Gastroesophageal sphincter (tissue), 3 donors: ENCODE data around the gene DPH3.

ENCODE experiments used
- CTCF ChIP-seq, 4 experiments: fragments of 200-600 bp in 2 of 4; fragments of 450-650 bp in 2 of 4; sonication (generic) in 1 of 4; IDR thresholded peaks; one replicate each; pipeline ENCODE4 v1.5.1; 2017 to 2019; ENCODE audit warnings: antibody characterized with exemption in 4 of 4, mild to moderate bottlenecking in 2 of 4, moderate library complexity in 2 of 4
- EP300 ChIP-seq: sonication (generic); formaldehyde crosslinking; IDR thresholded peaks from one replicate; pipeline ENCODE4 v1.6.1; 2017; ENCODE audit warnings: antibody characterized with exemption, mild to moderate bottlenecking
- POLR2A ChIP-seq, 2 donors: fragments of 450-650 bp; IDR thresholded peaks; one replicate each; pipeline ENCODE4 v1.6.1; 2017; ENCODE audit warnings: antibody characterized with exemption in 2 of 2, mild to moderate bottlenecking in 2 of 2, moderate library complexity in 1 of 2
- POLR2AphosphoS5 ChIP-seq: sonication (generic); formaldehyde crosslinking; IDR thresholded peaks from one replicate; pipeline ENCODE4 v1.6.1; 2017; ENCODE audit warnings: antibody characterized with exemption

- TF ChIP-seq CTCF (IDR thresholded peaks at IDR 0.05) (no peak), POLR2AphosphoS5 (no peak), POLR2A (IDR thresholded peaks at IDR 0.05) (no peak), EP300 (no peak)
Measured at GRCh38 chr3:16258177-16258576, 6.6 kb downstream of the DPH3 start.
